ENCODE results near the gene FAM234A.
"Not testable (repeated sequence)": the region's sequence is repeated elsewhere in the genome, so short reads cannot be mapped to it uniquely, and the experiment has no call there.

Gene FAM234A

DNA sequence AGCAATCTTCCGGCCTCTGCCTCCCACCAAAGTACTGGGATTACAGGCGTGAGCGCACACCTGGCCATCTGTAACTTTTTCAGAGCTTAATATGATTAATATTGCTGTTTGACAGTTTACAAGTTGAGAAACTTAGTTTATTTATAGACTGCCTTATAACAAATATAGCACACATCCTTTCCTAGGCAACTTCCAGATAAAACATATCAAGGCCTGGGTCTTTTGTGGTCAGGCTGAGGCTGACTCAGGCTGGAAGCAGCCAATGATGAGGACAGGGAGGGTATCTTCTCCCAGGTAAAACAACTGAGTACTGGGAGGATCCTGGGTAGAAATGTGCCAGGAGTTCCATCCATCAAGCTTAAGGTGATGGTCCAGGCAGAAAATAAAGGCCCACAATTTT is 21.6 kb upstream of the FAM234A start:
- H3K4me3 ChIP-seq (ENCODE audit: low read depth, low read length) = no peak overlapping the region
- TF ChIP-seq, protein P1, sequence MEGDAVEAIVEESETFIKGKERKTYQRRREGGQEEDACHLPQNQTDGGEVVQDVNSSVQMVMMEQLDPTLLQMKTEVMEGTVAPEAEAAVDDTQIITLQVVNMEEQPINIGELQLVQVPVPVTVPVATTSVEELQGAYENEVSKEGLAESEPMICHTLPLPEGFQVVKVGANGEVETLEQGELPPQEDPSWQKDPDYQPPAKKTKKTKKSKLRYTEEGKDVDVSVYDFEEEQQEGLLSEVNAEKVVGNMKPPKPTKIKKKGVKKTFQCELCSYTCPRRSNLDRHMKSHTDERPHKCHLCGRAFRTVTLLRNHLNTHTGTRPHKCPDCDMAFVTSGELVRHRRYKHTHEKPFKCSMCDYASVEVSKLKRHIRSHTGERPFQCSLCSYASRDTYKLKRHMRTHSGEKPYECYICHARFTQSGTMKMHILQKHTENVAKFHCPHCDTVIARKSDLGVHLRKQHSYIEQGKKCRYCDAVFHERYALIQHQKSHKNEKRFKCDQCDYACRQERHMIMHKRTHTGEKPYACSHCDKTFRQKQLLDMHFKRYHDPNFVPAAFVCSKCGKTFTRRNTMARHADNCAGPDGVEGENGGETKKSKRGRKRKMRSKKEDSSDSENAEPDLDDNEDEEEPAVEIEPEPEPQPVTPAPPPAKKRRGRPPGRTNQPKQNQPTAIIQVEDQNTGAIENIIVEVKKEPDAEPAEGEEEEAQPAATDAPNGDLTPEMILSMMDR (IDR thresholded peaks at IDR 0.05; ENCODE audit: borderline replicate concordance, insufficient read depth, low read depth, low read length) = no peak

- TF ChIP-seq, protein P1 (IDR thresholded peaks at IDR 0.05; ENCODE audit: borderline replicate concordance, insufficient read depth, low read depth, low read length) = no peak
- no peak overlapping the region for H3K4me3 ChIP-seq (ENCODE audit: low read depth, low read length)
These were observed 14.6 kb upstream of the FAM234A start for GRCh38 chr16:220021-220420.

- H3K4me3 ChIP-seq (ENCODE audit: low read depth, low read length) = peak overlapping the region; percentile 97
- TF ChIP-seq, protein P1 (IDR thresholded peaks at IDR 0.05; ENCODE audit: borderline replicate concordance, insufficient read depth, low read depth, low read length) = no peak
These were observed 6.3 kb upstream of the FAM234A start for GRCh38 chr16:228151-228851.

DNA sequence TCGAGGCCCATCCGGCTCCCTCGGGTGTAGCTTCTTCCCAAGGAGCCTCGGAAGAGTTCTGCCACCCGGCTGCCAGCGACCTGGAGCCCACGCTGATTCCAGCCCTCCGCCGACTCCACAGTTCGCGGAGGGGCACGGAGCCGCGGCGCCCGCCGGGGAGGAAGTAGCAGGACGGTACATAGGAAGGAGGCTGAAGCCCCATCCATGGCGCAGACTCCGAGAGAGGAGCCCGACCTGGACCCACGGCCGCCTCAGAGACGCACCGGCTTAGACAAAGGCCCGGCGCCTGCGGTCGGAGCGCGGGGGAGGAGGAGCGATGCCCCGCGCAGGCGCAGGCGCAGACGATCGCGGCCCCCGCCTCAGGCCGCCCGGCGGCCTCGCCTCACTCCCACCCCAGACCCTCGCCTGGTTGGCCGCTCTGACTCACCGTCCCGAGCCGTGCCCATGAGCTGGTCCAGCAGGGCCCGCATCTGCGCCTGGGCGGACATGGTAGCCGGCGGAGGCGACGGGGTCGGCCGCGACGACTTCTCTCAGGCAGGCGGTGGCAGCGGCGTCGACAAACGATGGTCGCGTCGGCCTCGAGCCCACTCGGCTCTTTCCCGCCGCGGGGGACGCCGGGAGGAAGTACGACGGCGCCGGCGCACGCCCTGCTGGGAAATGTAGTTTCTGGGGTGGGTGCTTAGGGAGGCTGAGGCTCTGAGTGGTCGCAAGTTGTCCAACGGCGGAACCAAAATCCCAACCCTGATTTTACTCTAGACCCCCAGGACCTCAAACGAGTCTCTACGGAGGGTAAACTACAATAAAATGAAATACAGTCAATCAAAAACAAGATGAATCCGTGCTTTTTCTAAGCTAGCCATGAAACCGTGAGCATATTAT is 5.5 kb upstream of the FAM234A start, which contains the start of gene LUC7L:
TSS of gene LUC7L (minus strand) at position 598 of the 879 bp plus-strand sequence. CDS start at position 488, 110 bp downstream.
- TF ChIP-seq, protein P1 (IDR thresholded peaks at IDR 0.05; ENCODE audit: borderline replicate concordance, insufficient read depth, low read depth, low read length) = no peak
- H3K4me3 ChIP-seq (ENCODE audit: low read depth, low read length) = peak within 1 kb of the TSS; percentile 97

DNA sequence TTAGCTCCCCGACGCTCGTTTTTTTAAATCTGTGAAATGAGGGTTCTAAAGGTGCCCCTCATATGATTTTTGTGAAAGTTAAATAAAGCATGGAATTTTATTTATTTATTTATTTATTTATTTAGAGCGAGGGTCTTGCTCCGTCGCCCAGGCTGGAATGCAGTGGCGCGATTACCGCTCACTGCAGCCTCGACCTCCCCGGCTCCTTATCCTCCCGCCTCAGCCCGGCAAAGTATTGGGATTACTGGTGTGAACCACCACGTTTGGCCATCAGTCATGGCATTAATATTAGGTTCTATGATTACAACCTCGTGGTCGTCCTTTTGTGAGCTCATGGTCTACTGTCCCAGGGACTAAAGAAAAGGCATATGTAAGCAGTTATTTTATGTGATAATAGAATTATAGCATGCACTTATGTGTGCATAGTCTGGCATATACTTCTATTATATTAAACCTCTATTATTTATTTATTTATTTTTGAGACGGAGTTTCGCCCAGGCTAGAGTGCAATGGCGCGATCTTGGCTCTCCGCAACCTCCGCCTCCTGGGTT is 4.8 kb upstream of the FAM234A start:
- peak overlapping the region; percentile 97 for H3K4me3 ChIP-seq (ENCODE audit: low read depth, low read length)
- TF ChIP-seq, protein P1 (IDR thresholded peaks at IDR 0.05; ENCODE audit: borderline replicate concordance, insufficient read depth, low read depth, low read length) = no peak

GRCh38 chr16:230351-230750 is 4.3 kb upstream of the FAM234A start:
- H3K4me3 ChIP-seq (ENCODE audit: low read depth, low read length) = not testable (repeated sequence)

- no peak overlapping the region for H3K4me3 ChIP-seq (ENCODE audit: low read depth, low read length)
- TF ChIP-seq, protein P1 (IDR thresholded peaks at IDR 0.05; ENCODE audit: borderline replicate concordance, insufficient read depth, low read depth, low read length) = no peak
These were observed 3.7 kb upstream of the FAM234A start for GRCh38 chr16:230949-231348.
